Measurements from ENCODE around the gene C9orf85.
"Not testable (repeated sequence)": the region's sequence is repeated elsewhere in the genome, so short reads cannot be mapped to it uniquely, and the experiment has no call there.

Gene C9orf85

DNA sequence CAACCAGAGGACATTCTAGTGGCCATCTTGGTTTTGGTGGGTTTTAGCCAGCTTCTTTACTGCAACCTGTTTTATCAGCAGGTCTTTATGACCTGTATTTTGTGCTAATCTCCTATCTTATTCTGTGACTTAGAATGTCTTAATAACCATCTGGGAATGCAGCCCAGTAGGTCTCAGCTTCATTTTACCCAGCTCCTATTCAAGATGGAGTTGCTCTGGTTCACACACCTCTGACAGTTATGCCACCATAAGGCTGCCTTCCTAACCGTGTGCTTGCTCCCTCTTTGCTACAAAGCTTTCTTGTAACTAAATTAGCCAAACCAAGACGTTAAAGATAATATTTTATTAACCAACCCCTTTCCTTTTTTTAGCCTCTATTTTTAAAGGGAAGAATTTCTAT, 43.2 kb downstream of the C9orf85 start:
- DNase-seq: not testable (repeated sequence)

DNA sequence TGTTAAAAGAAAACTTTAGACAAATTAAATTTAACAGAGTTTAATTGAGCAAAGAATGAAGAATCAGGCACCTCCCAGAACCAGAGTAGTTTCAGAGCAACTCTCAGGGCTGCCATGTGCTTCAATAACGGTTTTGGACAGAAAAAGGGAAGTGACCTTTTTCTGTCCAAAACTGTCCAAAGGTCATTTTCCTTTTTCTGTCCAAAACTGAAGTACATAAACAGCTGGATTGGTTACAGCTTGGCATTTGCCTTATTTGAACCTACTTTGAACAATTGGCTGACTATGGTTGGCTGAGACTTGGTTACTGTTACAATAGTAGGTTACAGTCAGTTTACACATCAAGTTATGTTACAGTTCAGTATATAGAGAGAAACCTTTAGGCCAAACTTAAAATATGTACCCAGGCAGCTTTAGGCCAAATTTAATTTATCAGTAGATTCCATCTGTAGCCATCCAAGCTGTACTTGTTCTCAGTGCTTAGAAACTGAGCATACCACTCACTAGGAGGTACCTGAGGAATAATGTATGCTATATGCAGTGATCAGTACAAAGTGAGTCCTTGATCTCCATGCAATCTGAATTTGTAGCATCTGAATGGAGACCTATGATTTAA, 44.0 kb downstream of the C9orf85 start:
- no peak for DNase-seq

DNA sequence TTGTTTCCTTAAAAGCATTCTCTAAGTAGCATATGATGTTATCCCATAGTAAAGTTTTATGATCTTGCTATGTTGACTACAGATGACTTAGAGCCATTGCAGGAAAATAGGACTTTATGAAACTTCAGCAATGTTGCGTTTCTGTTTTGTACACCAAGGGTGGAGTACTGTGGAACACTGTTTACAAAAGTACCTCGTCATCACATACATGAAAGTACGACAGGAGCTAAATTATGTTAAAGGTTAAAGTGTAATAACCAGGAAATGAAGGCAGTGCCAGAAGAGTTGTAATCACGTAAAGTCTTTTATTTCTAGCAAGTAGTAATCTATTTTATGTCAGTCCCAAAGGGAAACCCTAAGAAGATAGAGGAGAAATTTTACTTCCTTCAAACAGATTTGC, 50.9 kb downstream of the C9orf85 start:
- no peak for DNase-seq

DNA sequence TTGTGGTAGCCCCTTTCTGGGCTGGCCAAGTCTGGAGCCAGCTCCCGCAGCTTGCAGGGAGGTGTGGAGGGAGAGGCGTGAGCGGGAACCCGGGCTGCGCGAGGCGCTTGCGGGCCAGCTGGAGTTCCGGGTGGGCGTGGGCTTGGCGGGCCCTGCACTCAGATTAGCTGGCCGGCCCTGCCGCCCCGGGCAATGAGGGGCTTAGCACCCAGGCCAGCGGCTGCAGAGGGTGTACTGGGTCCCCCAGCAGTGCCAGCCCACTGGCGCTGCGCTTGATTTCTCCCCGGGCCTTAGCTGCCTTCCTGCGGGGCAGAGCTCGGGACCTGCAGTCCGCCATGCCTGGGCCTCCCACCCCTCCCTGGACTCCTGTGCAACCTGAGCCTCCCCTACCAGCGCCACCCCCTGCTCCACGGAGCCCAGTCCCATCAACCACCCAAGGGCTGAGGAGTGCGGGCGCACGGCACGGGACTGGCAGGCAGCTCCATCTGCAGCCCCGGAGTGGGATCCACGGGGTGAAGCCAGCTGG, 52.1 kb downstream of the C9orf85 start:
- DNase-seq: not testable (repeated sequence)

DNA sequence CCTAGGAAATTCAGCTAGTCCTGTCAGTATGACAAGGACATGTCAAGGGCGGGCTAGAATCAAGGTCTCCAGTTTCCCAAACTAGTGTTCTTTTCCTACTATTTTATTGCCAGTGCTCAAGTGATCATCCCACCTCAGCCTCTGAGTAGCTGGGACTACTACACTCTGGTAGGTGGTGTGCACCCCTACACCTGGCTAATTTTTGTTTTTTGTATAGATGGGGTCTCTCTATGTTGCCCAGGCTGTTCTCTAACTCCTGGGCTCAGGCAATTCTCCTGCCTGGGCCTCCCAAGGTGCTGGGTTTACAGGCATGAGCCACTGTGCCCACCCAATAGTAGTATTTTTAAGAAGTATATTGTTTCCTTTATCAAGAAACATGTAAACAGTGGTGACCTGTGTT, 54.0 kb downstream of the C9orf85 start:
- no peak for DNase-seq

DNA sequence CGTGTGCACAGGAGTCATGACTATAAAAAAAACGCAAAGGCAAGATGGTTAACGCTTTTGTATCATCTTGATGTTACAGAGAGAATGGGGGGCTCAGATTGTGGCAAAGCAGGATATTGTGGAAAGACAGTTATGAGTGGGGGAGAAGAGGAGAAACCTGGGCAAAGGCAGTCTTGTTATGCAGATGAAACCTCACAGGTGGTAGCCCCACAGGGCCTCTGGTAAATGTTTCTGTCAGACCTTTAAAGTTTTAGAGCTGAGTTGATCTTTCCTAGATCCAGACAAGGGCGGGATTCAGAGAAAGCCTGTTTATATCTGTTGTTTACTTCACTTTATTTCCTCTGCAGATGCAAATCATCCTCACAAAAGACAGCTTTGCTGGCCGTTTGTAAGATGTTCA, 55.2 kb downstream of the C9orf85 start:
- no peak for DNase-seq

DNA sequence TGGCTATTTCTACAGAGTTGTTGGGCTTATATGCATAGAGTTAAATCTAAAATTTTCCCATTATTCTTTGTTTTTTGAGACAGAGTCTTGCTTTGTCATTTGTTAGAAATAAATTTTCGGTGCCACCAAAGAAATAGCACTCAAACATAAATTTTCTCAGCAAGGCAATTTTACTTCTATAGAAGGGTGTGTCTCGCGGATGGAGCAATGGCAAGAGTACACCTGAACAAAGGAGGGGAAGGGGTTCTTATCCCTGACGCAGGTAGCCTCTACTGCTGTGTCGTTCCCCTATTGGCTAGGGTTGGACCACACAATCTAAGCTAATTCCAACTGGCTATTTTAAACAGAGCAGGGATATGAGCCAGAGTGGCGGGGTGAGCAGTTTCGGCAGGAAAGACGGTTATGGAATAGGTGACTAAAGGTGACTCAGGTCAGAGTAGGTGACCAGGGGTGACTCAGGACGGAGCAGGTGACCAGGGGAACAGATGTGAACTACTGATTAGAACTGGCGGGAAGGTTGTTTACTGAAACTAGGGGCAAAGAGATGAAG, 57.2 kb downstream of the C9orf85 start:
- no peak for DNase-seq

DNA sequence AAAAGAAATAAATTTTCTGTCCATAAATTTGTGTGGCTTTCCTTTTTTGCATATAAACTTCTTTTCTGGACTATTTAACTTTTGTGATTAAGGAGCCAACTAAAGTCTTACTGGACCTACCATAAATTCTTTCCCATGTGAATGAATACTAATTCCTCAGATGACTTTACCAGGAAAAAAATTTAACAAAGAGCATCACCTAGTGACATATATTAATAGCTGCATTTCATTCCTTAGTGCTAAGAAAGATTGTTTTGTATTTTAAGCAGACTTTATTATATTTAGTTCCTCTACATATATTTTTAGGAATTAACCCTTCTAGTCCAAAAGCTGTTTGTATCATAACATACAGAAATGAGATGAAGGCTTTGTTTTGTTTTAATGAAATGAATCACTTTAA, 64.4 kb downstream of the C9orf85 start:
- no peak for DNase-seq

DNA sequence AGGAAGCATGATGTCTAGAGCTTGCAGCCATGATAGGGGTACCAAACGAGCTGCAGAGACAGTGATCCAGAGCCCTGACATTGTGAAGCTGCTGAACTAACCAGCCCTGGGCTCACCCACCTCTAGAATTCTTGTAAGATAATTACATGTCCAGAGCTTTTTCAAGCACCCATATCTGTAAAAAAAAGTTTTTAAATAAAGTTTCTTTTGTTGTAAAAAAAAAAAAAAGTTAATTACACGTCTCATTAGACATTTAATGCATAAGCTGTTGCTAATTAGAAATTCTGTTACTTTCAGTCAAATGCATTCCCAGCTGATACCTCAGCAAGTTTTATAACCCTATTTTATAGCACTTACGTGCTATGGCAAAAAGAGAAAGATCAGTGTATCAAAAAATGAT, 65.6 kb downstream of the C9orf85 start:
- no peak for DNase-seq

DNA sequence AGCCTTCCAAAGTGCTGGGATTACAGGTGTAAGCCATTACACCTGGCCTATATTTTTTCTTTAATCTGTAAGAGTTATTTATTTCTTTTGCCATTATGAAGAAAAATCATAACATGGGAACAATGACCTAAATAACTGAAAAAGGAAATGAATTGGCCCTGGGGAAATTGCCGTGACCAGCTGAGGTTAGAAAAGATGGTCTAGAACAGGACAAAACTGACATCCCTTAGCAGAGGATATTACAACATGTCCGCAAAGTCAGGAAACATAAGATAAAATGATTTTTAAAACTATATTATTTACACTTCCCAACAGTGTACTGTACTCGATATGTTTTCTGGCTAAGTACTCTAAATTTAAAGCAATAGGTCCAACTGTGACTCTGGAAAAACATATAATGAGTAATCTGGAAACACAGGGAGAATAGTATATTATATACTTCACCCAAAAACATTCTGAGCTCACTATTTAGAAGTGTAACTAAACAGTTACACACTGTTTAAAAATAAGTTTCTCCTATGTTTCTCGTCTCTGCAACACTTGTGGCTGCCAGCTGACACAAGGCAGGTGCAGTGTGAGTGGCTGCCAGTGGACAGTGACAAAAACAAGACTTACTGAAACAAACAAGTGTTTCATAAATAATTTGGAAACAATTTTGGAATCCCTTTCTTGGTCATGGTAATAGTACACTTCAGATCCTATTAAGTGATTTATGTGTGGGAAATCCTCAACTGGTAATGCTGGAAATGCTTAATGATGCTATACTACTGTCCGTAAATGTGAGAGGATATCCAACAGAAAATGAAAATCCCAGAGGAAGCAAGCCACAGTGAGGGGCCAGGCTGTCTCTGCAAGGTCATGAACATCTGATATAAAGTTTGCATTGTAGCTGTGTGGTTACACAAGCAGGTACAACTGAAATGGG, 69.1 kb downstream of the C9orf85 start:
- no peak for DNase-seq

DNA sequence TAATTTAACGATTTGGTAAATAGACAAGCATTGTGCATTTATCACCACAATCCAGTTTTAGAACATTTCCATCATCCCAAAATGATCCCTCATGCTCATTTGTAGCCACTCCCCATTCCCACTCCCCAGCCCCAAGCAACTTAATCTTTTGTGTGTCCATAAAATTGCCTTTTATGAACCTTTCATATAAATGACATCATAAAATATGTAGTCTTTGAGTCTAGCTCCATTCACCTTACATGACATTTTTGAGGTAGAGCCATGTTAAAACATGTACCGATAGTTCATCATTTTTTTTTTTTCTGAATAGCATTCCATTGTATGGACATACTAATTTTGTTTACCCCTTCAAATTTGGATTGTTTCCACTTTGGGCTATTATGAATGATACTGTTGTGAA, 70.5 kb downstream of the C9orf85 start:
- DNase-seq: no peak

DNA sequence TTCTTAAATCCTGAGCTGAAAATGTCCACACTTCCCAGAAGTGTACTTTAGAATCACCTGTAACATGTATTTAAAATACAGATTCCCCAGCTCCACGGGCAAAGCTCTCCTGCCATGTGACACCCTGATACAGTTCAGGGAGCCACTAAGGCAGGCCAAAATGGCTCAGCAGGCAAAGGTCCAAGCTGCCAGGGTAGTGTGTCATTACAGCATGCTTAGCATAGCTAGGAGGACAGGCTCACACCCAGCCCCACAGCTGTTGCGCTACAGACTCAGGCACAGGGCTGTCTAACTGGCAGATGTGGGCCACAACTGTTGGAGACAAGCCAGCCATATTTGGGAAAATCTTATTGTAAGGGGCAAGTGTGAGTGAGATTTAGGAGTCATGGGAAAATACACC, 73.0 kb downstream of the C9orf85 start:
- DNase-seq: no peak

DNA sequence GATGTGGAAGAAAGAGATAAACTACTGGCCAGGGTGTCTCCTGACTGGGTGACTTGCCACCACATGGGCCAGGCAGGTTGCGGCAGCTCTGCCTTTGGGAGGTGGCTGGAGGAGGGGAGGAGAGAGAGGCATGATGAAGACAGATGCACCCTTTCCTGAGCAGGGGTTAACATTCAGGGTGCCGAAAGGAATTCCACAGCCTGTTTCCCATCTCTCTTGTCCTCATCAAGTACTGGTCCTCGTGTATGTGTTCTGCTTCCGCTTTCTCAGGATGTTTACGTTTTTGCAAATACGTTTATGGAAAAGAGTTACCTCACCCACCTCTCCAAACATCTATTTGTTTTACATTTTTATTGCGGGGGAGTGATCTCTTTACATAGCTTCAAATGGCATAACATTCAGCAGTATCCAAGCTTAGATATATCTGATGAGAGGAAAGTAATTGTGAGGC, 73.4 kb downstream of the C9orf85 start:
- DNase-seq: no peak

DNA sequence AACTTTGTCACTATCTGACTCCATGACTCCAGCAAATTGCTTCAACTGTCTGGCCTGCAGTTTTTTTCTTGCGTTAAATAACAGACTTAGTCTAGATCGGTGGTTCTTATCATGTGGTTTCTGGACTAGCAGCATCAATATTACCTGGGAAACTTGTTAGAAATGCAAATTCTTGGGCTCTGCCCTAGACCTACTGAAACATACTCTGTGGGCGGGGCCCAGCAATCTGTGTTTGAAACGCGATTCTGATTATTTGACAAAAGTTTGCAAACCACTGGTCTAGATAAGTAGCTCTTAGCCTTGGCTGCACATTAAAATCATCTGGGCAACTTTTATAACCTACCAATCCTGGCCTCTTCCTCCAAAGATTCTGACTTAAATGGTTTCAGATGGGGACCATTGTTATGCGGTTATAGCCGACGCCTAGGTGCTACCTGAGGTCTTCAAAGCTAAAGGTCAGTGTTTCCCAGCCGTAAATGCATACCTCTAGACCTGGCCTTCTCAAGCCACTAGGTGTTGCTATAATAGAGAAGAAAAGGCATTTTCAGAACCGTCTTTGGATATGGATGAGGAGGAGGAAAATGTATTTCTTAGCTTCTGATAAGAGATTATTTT, 74.0 kb downstream of the C9orf85 start:
- DNase-seq: no peak

DNA sequence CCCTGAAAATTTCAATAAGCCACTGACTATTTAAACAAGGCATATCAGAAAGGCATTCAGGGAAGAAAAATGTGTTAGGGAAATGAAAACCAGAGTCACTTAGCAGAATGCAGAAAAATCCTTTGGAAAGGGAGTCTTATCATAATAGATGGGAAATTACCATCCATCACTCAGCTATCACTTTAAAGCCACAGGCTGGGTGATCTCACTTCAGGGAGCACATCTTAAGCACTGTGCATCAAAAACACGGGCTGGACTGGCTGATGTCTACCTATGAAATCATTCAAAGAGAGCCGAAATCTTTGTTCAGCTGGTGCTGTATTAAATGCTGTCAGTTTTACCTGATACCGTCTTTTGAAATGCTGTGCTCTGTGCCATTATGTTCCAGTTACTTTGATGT, 75.5 kb downstream of the C9orf85 start:
- DNase-seq: no peak

DNA sequence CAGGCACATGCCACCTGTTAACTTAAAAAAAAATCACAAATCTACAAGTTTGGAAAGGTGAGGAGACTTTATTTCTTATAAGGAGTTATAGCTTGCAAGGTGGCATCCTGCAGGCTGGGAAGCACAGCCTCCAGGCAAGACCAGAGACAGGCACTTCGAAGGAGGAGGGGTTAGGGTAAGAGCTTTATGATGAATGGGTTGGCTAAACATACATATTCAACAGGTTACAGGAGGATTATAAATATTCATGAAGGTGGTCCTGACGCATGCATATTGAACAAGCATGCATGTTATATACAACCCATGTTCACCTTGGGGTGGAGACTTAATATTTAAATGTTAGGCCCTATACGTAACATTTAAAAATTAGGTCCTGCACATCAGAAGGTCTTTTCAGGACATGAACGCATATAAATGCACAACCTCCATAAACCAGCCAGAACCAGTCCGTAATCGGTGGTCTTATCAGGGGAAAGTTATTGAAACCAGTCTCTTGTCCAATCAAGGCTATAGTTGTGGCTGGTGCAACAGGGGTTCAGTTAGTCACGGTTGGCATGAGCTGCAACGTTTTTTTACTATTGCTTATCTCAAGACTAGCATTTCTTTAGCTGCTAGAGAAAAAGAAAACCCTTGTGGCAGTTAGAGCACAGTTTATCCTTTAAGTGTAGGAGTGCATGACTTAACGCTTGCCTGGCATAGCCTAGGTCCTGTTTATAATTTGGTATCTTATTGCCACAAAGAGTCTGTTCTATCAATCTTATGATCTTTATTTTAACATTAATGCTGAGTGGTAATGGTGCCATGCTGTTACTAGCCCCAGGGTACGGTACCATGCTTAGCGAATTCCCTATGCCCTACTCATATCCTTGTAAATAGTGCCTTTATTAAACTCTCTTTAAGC, 76.3 kb downstream of the C9orf85 start:
- DNase-seq: no peak

DNA sequence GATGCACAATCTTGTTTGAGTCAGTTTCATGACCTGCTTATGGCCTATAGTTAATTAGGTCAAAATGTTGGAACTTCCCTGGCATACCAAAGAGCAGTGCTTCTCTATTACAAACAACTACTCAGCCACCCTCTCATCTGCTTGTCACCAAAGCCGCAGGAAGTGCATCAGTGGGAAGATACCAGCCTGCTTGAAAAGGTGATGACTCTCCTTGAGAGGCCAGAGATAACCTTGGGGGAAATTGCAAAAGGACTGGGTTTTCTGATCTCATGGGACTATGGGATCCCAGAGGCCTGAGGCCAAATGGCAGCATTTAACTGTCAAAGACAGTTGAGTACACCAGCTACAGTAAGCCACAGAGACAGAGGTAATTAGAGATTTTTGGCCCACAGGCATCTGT, 79.0 kb downstream of the C9orf85 start:
- no peak for DNase-seq

DNA sequence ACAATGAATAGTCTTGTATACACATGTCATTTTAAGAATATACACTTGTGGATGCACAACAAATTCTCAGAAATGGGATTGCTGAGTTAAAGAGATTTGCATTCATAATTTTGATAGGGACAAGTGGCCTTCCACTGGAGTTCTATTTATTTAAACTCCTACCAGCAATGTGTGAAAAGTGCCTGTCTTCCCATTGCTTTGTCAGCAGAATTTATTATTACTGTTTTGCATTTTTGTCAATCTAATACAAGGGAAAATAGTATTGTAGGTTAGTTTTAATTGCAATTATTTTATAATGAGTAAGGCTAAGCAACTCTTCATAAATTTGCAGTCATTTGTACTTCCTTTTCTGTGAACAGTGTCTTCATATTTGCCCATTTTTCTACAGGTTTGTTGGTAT, 94.0 kb downstream of the C9orf85 start:
- no peak for DNase-seq

DNA sequence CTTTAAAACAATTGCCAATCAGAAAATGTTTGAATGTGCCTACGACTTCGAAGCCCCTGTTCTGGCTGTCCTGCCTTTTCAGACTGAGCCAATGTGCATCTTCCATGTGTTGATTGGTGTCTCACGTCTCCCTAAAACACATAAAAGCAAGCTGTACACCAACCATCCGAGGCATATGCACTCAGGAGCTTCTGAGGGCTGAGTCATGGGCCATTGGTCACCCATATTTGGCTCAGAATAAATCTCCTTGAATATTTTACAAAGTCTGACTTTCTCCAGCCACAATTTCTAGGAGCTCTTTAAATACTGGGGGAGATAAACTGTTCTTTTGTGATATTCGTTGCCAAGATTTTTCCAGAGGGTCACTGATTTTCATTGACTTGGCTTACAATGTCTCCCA, 95.1 kb downstream of the C9orf85 start:
- no peak for DNase-seq

DNA sequence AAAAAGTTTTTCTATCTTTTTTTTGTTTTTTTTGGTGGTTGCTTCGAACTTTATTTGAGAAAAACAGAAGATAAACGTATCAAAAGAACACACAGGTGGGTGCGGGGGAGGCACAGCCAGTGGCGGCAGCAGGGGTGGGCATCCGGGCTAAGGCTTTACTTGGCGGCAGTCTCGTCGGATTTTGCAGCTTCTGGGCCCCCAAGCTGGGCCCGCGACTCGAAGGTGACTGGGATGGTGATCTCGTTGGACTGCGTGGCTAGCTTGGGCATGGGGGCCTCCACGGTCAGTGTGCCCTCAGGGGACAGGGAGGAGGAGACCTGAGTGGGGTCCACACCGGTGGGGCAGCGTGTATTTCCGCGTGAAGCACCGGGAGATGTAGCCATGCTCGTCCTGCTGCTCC, 96.3 kb downstream of the C9orf85 start:
- DNase-seq: not testable (repeated sequence)

DNA sequence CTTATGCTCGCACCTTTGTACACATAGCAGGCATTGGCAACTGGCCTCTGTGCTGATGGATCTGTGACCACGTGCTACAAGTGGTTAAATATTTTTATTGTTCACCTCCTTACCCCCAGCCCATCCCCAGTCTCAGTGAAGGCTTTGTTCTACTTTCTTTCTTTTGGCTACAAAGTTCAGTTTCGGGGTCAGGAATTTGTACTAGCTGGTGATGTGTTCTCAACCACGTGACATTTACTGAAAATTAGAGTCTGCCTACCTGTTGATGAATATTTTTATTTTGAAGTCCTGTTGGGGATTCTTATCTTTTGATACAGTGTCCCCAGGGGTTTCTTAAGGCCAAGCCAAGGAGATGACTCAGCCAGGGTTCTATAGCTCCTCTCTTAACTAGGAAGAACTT, 101.2 kb downstream of the C9orf85 start:
- DNase-seq: no peak

DNA sequence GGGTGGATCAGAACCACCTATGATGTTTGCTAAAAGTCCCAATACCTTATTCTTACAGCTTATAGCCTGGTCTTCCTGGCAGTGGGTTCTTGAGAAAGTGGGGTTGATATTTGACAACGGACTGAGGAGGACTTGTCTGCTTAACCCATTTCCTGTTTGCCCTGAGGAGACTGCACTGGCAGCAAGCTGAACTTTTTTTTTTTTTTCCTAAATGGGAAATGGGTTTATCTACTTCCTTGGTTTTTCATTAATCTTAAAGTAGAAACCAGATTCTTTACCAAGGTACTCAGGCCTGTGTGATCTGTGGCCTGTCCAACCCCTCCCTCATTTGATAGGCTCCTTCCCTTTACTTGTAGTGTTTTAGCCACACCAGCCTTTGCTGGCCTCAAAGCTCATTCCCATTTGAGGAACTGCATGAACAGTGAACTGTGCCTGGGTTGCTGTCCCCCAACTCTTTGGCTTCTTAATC, 101.9 kb downstream of the C9orf85 start:
- DNase-seq: no peak
